ENCODE results near the gene ELN.

GRCh38 chr7:74010407-74010806 is 17.6 kb upstream of the ELN start:
- TF ChIP-seq TAF1 (IDR thresholded peaks at IDR 0.05; ENCODE audit: low read depth, low read length), result no peak
- no peak for TF ChIP-seq POLR2A (IDR thresholded peaks at IDR 0.05; ENCODE audit: low read depth, low read length)
- no peak for TF ChIP-seq POLR2AphosphoS5 (IDR thresholded peaks at IDR 0.05; ENCODE audit: low read depth, low read length)
- no peak for TF ChIP-seq POU2F2 (IDR thresholded peaks at IDR 0.05; ENCODE audit: low read depth, low read length)
- TF ChIP-seq PAX5 (IDR thresholded peaks at IDR 0.05; ENCODE audit: insufficient read depth, low read length, severe bottlenecking), result no peak
